A549 (cell line): Measurements from ENCODE around the gene DNAH8. TPM values are rescaled to one million over a fixed set of nuclear protein-coding genes. Genes with fewer than 3 reads are reported as not detected.

ENCODE experiments used
- ATAC-seq, 2 experiments: fragments of 200-7000 bp in 1 of 2; fragments of >200 bp in 1 of 2; cut with Nextera tagmentation in 1 of 2; cut with Tn5 transposase in 1 of 2; 3 replicates each; pipeline versions ENCODE4 v1.8.0 to v1.9.1; 2018 to 2020; ENCODE audit warnings: mild to moderate bottlenecking in 1 of 2, moderate library complexity in 1 of 2
- CTCF ChIA-PET: fragments of 300-600 bp; sonication (Branson Sonifier 250); formaldehyde crosslinking; extraction: SDS; loops from one replicate; lab custom pipeline; 2021; ENCODE audit warnings: antibody characterized with exemption, inconsistent platforms; lab: Yijun Ruan, JAX
- POLR2A ChIA-PET: fragments of 350-600 bp; formaldehyde crosslinking; extraction: SDS; loops from one replicate; lab custom pipeline; 2021; ENCODE audit warnings: antibody characterized with exemption, inconsistent platforms; lab: Yijun Ruan, JAX
- DNase-seq, 2 experiments: peaks; one replicate each; pipeline versions ENCODE4 v3.0.0 to v3.0.0-alpha.2; 2011 to 2016; ENCODE audit warnings: low read depth in 1 of 2, low spot score in 1 of 2
- FAIRE-seq: peaks from 2 replicates; lab custom pipeline; 2011; peaks lifted over from hg19 to GRCh38; lab: Jason Lieb, UNC
- H3K27ac ChIP-seq, 2 experiments: fragments of >200 bp; sonication (Bioruptor Twin); formaldehyde crosslinking; 3 replicates each; pipeline ENCODE4 v1.5.1; 2016 to 2017
- H3K4me1 ChIP-seq: fragments of >200 bp; sonication (Bioruptor Twin); formaldehyde crosslinking; 3 replicates; pipeline ENCODE4 v1.6.1; 2016
- H3K4me2 ChIP-seq: fragments of >200 bp; sonication (Bioruptor Twin); formaldehyde crosslinking; 3 replicates; pipeline ENCODE4 v1.6.1; 2016
- H3K4me3 ChIP-seq: fragments of >200 bp; sonication (Bioruptor Twin); formaldehyde crosslinking; 3 replicates; pipeline ENCODE4 v1.5.1; 2016
- H3K9me3 ChIP-seq: fragments of >200 bp; sonication (Bioruptor Twin); formaldehyde crosslinking; 3 replicates; pipeline ENCODE4 v1.6.1; 2016
- CEBPB ChIP-seq, 2 experiments: fragments of >200 bp in 1 of 2; sonication (Bioruptor Twin) in 1 of 2; formaldehyde crosslinking in 1 of 2; IDR thresholded peaks; 2 replicates each; pipeline ENCODE4 v1.6.1; 2012 to 2016
- EHMT2 ChIP-seq: fragments of 200-600 bp; sonication (generic); IDR thresholded peaks from 2 replicates; pipeline ENCODE4 v1.6.1; 2016; ENCODE audit warnings: antibody characterized with exemption, low read depth, mild to moderate bottlenecking, moderate library complexity
- ELK1 ChIP-seq: fragments of 150-350 bp; IDR thresholded peaks from 2 replicates; pipeline ENCODE4 v1.6.1; 2014; ENCODE audit warnings: low read depth, mild to moderate bottlenecking, low read length
- FOSB ChIP-seq: fragments of 250-450 bp; sonication (Bioruptor Pico); IDR thresholded peaks from 2 replicates; pipeline ENCODE4 v1.5.0; 2020; ENCODE audit warnings: mild to moderate bottlenecking, moderate library complexity
- FOSL2 ChIP-seq, 2 experiments: fragments of 450-650 bp in 1 of 2; fragments of >200 bp in 1 of 2; sonication (Bioruptor Twin) in 1 of 2; formaldehyde crosslinking; IDR thresholded peaks; 2 replicates each; pipeline versions ENCODE4 v1.5.0 to v1.6.1; 2016 to 2020; ENCODE audit warnings: mild to moderate bottlenecking in 1 of 2, moderate library complexity in 1 of 2
- FOXS1 ChIP-seq: fragments of 250-450 bp; sonication (Bioruptor Pico); IDR thresholded peaks from 2 replicates; pipeline ENCODE4 v1.5.0; 2020; ENCODE audit warnings: mild to moderate bottlenecking, moderate library complexity
- HES2 ChIP-seq: fragments of >200 bp; sonication (Bioruptor Twin); formaldehyde crosslinking; IDR thresholded peaks from 2 replicates; pipeline ENCODE4 v1.6.1; 2016
- HOXA7 ChIP-seq: fragments of 250-450 bp; sonication (Bioruptor Pico); IDR thresholded peaks from 2 replicates; pipeline ENCODE4 v1.5.0; 2020; ENCODE audit warnings: mild to moderate bottlenecking, moderate library complexity
- JUN ChIP-seq, 2 experiments: fragments of >200 bp; sonication (Bioruptor Twin); formaldehyde crosslinking; IDR thresholded peaks; 2 replicates in 1 of 2; 3 replicates in 1 of 2; pipeline ENCODE4 v1.6.1; 2016 to 2017
- JUNB ChIP-seq: fragments of >200 bp; sonication (Bioruptor Twin); formaldehyde crosslinking; IDR thresholded peaks from 2 replicates; pipeline ENCODE4 v1.6.1; 2016
- KDM5A ChIP-seq: fragments of 200-600 bp; sonication (generic); IDR thresholded peaks from 2 replicates; pipeline ENCODE4 v1.6.1; 2016; ENCODE audit warnings: antibody characterized with exemption, mild to moderate bottlenecking
- NFE2L2 ChIP-seq: fragments of 150-350 bp; conservative IDR thresholded peaks from 2 replicates; pipeline ENCODE4 v1.6.1; 2014; ENCODE audit warnings: low read length
- NR3C1 ChIP-seq: fragments of >200 bp; sonication (Bioruptor Twin); formaldehyde crosslinking; IDR thresholded peaks from 3 replicates; pipeline ENCODE4 v1.6.1; 2017
- PBX3 ChIP-seq: IDR thresholded peaks from 2 replicates; pipeline ENCODE4 v1.6.1; 2012
- POLR2A ChIP-seq: IDR thresholded peaks from 2 replicates; pipeline ENCODE4 v1.6.1; 2012; ENCODE audit warnings: mild to moderate bottlenecking, low read length
- POLR2AphosphoS2 ChIP-seq: conservative IDR thresholded peaks from 2 replicates; pipeline ENCODE4 v1.6.1; 2012; ENCODE audit warnings: low read length, improper control_type of control experiment, inconsistent platforms
- TFCP2L1 ChIP-seq: fragments of 250-450 bp; sonication (Bioruptor Pico); IDR thresholded peaks from 2 replicates; pipeline ENCODE4 v1.5.0; 2021; ENCODE audit warnings: mild to moderate bottlenecking
- TP53 ChIP-seq: fragments of 250-450 bp; sonication (Bioruptor Pico); IDR thresholded peaks from 2 replicates; pipeline ENCODE4 v1.5.0; 2021; ENCODE audit warnings: mild to moderate bottlenecking, moderate library complexity
- ZNF302 ChIP-seq: fragments of 250-450 bp; sonication (Bioruptor Pico); IDR thresholded peaks from 2 replicates; pipeline ENCODE4 v1.9.0; 2021; ENCODE audit warnings: inconsistent platforms, mild to moderate bottlenecking, moderate library complexity
- WGBS: methylation state at CpG from one replicate; pipeline ENCODE4 v1.1.6; 2017; ENCODE audit errors: missing lambda C conversion rate; 5-methylcytosine and 5-hydroxymethylcytosine counted together
- polyA plus RNA-seq, 4 experiments: library from polyadenylated mRNA; depleted of rRNA in 3 of 4; stranded (reverse); fragments of >200 nt; fragmentation: RNase III in 1 of 4; extraction: RNeasy Plus Mini Kit Qiagen cat#74134 plus additional on column Dnase treatment in 1 of 4; gene quantifications; 2 replicates in 3 of 4; 3 replicates in 1 of 4; pipeline ENCODE4 v1.2.3, GENCODE V29; 2011 to 2017
- TF ChIP-seq, protein P1 (sequence below): fragments of >200 bp; sonication (Bioruptor Twin); formaldehyde crosslinking; IDR thresholded peaks from 3 replicates; pipeline ENCODE4 v1.5.1; 2016
- TF ChIP-seq, protein P2 (sequence below): fragments of >200 bp; sonication (Bioruptor Twin); formaldehyde crosslinking; IDR thresholded peaks from 3 replicates; pipeline ENCODE4 v1.6.1; 2016
- TF ChIP-seq, protein P3 (sequence below): IDR thresholded peaks from 2 replicates; pipeline ENCODE4 v1.6.1; 2012; ENCODE audit warnings: low read depth, borderline replicate concordance

Gene DNAH8
- polyA plus RNA-seq, 2 of the 4 experiments (the other 2 are of a cell fraction), result not detected

DNA sequence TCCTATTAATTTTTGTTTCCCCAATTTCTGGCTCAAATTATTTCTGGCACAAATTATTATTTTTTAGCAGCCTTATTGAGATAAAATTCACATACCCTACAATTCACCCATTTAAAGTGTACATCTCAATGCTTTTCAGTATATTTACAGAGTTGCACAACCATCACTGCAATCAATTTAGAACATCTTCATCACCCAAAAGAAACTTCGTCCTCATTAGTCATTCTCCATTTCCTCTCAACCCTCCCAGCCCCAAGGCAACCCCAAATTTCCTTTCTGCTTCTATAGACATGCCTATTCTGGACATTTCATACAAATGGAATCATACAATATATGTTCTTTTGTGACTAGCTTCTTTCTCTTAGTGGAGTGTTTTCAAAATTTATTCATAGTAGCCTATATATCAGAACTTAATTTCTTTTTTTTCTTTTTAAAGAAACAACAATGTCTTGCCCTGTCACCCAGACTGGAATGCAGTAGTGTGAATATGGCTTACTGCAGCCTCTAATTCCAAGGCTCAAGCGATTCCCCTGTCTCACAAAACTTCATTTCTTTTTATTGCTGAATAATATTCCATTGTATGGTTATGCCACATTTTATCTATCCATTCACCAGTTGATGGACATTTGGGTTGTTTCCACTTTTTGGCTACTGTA, 84.5 kb downstream of the DNAH8 start:
- no peak for ATAC-seq
- ChIA-PET POLR2A (no interaction called here), CTCF (no interaction called here)
- 26% methylated on average over 2 of the region's 2 CpGs for WGBS
- FAIRE-seq, result no peak
- Histone ChIP-seq H3K27ac (no peak overlapping the region), H3K4me1 (no peaks in the 10 kb centered on the region), H3K9me3 (no peaks in the 10 kb centered on the region), H3K4me3 (no peak overlapping the region), H3K4me2 (no peak overlapping the region)
- DNase-seq, result no peak
- TF ChIP-seq JUNB (no peak), TP53 (CRISPR knock-in tag) (no peak), ELK1 (no peak), JUN (IDR thresholded peaks at IDR 0.05) (no peak), KDM5A (no peak), POLR2AphosphoS2 (no peak), FOXS1 (no peak)

DNA sequence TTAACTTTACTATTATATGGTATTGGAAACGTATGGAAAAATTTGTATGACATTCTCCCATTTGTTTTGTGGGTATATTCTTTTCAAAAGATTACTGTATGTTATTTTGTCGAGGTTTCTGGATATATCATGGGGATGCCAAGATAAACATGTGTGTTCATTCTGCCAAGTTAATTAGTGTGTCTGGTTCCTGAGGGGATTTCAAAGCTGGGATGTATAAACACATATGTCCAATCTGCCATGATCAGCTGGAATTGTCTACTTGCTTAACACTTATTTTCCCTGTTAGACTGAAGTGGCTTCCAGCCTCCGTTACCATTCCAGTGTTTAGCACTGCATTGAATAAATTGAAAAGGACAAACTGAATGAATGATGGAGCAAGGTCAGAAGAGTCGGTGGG, 86.2 kb downstream of the DNAH8 start:
- no peak for DNase-seq
- Histone ChIP-seq H3K4me3 (no peak overlapping the region), H3K4me1 (no peaks in the 10 kb centered on the region), H3K27ac (no peak overlapping the region), H3K9me3 (no peaks in the 10 kb centered on the region), H3K4me2 (no peak overlapping the region)
- ChIA-PET POLR2A (no interaction called here), CTCF (no interaction called here)
- 14% methylated on average over 4 of the region's 4 CpGs for WGBS
- no peak for ATAC-seq
- FAIRE-seq, result no peak
- TF ChIP-seq EHMT2 (no peak), PBX3 (no peak), FOSB (no peak), TFCP2L1 (no peak), ZNF302 (CRISPR knock-in tag) (no peak), CEBPB (IDR thresholded peaks at IDR 0.05) (no peak), POLR2A (no peak)
- TF ChIP-seq, protein P1, sequence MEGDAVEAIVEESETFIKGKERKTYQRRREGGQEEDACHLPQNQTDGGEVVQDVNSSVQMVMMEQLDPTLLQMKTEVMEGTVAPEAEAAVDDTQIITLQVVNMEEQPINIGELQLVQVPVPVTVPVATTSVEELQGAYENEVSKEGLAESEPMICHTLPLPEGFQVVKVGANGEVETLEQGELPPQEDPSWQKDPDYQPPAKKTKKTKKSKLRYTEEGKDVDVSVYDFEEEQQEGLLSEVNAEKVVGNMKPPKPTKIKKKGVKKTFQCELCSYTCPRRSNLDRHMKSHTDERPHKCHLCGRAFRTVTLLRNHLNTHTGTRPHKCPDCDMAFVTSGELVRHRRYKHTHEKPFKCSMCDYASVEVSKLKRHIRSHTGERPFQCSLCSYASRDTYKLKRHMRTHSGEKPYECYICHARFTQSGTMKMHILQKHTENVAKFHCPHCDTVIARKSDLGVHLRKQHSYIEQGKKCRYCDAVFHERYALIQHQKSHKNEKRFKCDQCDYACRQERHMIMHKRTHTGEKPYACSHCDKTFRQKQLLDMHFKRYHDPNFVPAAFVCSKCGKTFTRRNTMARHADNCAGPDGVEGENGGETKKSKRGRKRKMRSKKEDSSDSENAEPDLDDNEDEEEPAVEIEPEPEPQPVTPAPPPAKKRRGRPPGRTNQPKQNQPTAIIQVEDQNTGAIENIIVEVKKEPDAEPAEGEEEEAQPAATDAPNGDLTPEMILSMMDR, result no peak

DNA sequence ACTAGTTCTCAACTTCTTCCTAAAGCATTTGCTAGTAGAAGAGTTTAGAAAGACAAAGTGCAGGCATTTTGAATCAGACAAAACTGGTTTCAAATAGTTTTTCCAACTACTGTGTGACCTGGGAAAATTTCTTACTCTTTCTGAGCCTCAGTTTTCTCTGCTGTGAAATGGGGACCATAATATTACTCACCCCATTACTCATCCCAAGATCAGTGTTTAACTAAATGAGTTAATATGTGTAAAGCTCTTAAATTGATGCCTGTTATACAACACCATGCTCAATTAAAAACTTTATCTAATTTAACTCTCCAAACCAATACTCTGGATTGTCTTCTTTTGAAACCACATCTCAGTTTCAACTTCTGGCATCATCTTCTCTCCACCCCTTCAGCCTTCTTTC, 87.4 kb downstream of the DNAH8 start:
- Histone ChIP-seq H3K4me3 (no peak overlapping the region), H3K4me2 (no peak overlapping the region), H3K4me1 (no peaks in the 10 kb centered on the region), H3K9me3 (no peaks in the 10 kb centered on the region), H3K27ac (no peak overlapping the region)
- POLR2A ChIA-PET, result no interaction called here
- TF ChIP-seq HOXA7 (CRISPR knock-in tag) (no peak), FOSL2 (IDR thresholded peaks at IDR 0.05) (no peak), FOSL2 (CRISPR knock-in tag; IDR thresholded peaks at IDR 0.05) (no peak), NR3C1 (no peak), HES2 (no peak), ZNF302 (CRISPR knock-in tag) (no peak), NFE2L2 (no peak)
- TF ChIP-seq, protein P2, sequence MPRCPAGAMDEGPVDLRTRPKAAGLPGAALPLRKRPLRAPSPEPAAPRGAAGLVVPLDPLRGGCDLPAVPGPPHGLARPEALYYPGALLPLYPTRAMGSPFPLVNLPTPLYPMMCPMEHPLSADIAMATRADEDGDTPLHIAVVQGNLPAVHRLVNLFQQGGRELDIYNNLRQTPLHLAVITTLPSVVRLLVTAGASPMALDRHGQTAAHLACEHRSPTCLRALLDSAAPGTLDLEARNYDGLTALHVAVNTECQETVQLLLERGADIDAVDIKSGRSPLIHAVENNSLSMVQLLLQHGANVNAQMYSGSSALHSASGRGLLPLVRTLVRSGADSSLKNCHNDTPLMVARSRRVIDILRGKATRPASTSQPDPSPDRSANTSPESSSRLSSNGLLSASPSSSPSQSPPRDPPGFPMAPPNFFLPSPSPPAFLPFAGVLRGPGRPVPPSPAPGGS, result no peak
- TF ChIP-seq, protein P3, sequence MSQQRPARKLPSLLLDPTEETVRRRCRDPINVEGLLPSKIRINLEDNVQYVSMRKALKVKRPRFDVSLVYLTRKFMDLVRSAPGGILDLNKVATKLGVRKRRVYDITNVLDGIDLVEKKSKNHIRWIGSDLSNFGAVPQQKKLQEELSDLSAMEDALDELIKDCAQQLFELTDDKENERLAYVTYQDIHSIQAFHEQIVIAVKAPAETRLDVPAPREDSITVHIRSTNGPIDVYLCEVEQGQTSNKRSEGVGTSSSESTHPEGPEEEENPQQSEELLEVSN, result no peak
- no peak for DNase-seq
- no peak for FAIRE-seq
- no peak for ATAC-seq
- CTCF ChIA-PET, result no interaction called here
